ENCODE data around the gene STAT1. TPM values are rescaled to one million over a fixed set of nuclear protein-coding genes. Genes with fewer than 3 reads are reported as not detected.
A peak's percentile ranks its signal among the peaks of the same experiment; 100 is the strongest.

Gene STAT1
- total RNA-seq, 1 donor from 2014 or later = 53.2 TPM

DNA sequence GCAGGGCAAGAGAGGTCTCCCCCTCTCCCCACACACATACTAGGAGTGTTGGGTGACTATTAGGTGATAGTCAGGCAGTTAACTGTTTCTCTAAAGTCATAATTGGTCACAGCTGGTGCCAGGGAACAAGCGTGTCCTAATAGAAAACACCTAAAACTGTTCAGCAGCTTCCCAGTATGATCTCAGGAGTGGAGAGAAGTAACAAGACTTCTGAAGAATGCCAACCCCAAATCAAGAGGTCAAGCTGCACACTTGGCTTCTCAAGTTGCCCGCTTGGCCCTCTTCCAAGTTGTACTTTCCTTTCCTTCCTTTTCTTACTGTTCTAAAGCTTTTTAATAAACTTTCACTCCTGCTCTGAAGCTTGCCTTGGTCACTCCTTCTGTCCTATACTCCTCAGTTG, 22.4 kb upstream of the STAT1 start:
- DNase-seq (ENCODE audit: low spot score) = no peak
- intact Hi-C loops (cut with DNase I) = no loop called here

DNA sequence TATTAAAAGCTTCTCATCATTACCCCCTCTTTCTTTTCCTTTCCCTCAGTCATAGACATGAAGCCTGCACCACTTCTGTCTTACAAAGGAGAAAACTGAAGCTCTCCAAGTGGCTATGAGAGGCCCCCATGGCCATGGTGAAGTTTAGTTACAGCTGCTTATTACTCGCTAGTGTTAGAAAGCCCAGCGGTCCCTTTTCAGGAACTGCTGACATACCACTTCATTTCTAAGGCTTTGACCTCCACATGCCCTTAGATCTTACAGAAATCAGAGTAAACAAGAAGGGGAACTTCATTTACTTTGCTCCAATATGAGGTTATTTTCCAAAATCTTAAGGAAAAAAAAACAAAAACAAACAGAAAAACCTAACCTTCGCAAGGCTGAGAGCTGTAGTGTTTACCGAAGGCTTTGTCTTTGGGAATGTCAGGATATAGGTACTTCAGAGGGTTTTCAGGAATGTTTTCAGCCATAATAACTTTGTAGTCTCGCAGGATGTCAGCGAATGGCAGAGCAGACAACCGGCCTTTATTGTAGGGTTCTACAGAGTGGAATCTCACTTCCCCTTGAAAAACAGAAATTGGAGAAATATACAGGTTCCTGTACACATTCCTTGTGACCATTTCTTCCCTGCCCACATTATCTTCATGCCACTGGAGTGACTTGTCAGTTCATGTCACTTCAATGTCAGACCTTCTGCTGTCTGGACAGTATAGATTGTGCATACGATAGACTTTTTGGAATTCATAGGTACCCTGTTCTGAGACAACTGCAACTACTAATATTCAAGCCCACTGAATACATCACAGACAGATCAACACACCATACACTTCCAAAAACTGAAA, 18.8 kb upstream of the STAT1 start:
- no peak for DNase-seq (ENCODE audit: low spot score)
- intact Hi-C loops (cut with DNase I) = loop anchor here (5.0 kb wide), 1 partner anchor 251 kb away; no protein-coding TSS in a partner anchor

GRCh38 chr2:191031256-191031655, 17.3 kb upstream of the STAT1 start:
- DNase-seq (ENCODE audit: low spot score) = no peak
- intact Hi-C loops (cut with DNase I) = loop anchor here (5.0 kb wide), 1 partner anchor 249 kb away; no protein-coding TSS in a partner anchor

- intact Hi-C loops (cut with DNase I) = loop anchor here (5.0 kb wide), 1 partner anchor 248 kb away; no protein-coding TSS in a partner anchor
- no peak for DNase-seq (ENCODE audit: low spot score)
Observed at GRCh38 chr2:191030521-191031154, 16.7 kb upstream of the STAT1 start.

DNA sequence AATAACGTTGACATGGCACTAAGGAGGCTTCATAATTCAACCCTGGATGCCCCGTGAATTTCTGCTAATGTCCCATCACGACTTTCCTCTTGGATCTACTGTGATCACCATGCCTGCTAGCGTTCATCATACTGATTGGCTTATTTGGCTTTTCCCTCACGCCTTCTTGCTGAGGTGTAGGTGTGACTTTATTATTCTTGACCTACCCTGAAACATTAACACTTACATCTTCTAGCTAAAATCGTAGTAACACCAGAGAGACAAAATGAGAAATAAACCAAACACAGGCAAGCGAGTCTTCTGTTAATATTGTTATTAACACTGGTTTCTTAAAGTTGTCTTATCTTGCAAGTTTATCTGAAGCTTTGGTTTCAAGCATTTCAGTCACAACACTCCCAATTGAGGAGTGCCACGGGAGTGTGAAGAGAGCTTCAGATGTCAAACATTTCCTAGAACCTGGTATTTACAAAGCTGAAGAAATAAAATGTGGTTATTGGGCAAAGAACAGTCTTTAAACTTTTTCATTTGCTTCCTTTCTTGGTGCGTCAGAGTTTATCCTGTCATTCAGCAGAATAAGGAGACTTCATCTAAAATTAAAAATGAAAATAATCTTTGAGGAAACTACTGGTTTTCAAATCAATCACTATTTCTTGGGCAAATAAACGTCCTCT, 15.4 kb upstream of the STAT1 start:
- DNase-seq (ENCODE audit: low spot score) = no peak
- intact Hi-C loops (cut with DNase I) = loop anchor here (10.0 kb wide), 1 partner anchor 495 kb away; the partner anchor contains the start of gene NEMP2

- DNase-seq (ENCODE audit: low spot score) = no peak
- intact Hi-C loops (cut with DNase I) = loop anchor here (10.0 kb wide), 1 partner anchor 492 kb away; the partner anchor contains the start of gene NEMP2
Observed at GRCh38 chr2:191026377-191026776, 12.4 kb upstream of the STAT1 start.

GRCh38 chr2:191025135-191025534, 11.2 kb upstream of the STAT1 start:
- intact Hi-C loops (cut with DNase I) = loop anchor here (10.0 kb wide), 1 partner anchor 490 kb away; the partner anchor contains the start of gene NEMP2
- no peak for DNase-seq (ENCODE audit: low spot score)

DNA sequence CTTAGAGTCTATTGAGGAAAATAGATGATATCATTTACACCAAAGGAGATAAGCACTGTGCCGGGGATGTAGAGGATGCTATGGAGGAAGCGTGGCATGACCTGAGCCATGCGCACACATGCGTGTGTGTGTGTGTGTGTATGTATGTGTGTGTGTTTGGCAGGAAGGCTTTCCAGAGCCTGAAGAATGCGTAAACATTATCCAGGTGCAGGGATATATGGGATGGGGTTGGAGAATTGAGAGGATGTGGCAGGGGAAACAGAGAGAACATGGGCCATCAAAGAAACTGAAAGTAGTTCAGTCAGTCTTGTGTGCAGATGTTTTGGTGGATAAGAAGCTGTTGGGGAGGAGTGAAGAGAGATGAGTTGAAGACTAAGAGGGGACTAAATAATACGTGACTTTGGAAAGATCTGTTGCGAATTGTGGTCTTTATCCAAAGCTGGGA, 9.3 kb upstream of the STAT1 start:
- intact Hi-C loops (cut with DNase I) = loop anchor here (5.0 to 10.0 kb wide), 2 partner anchors 488 to 654 kb away; partner anchors contain the start of genes NABP1 and NEMP2
- no peak for DNase-seq (ENCODE audit: low spot score)

GRCh38 chr2:191020742-191021381, 6.9 kb upstream of the STAT1 start:
- DNase-seq (ENCODE audit: low spot score) = no peak
- intact Hi-C loops (cut with DNase I) = loop anchor here (5.0 to 10.0 kb wide), 2 partner anchors 486 to 656 kb away; partner anchors contain the start of genes NABP1 and NEMP2

DNA sequence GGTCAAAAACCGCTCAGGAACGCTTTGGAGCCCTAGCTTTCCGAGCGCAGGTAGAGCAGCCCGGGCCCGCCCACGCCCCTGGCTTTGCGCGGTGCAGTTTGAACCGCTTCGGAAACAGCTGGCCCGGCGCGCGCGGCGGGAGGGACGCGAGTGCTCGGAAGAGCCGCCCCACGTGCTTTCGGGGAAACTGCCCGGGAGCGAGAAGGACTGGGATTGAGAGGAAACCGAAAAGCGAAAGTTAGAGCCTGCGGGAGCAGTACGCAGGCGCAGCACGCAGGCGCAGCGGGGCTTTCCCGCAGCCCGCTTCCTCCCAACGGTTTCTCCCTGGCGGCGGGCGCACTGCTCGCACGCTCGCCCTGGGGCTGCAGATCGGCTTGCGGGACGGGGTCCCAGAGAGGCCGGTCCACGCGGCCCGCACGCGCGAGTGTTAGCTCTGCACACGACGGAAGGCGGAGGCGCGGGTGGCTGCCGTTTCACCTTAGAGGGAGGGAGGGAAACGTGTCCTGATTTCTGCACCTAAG, 6.3 kb upstream of the STAT1 start:
- peak; percentile 96 for DNase-seq (ENCODE audit: low spot score)
- intact Hi-C loops (cut with DNase I) = loop anchor here (5.0 to 10.0 kb wide), 2 partner anchors 485 to 657 kb away; partner anchors contain the start of genes NABP1 and NEMP2

- intact Hi-C loops (cut with DNase I) = loop anchor here (10.0 kb wide), 1 partner anchor 365 kb away; no protein-coding TSS in a partner anchor
- no peak for DNase-seq (ENCODE audit: low spot score)
Observed at GRCh38 chr2:191019376-191019775, 5.4 kb upstream of the STAT1 start.

GRCh38 chr2:191018643-191019119, 4.7 kb upstream of the STAT1 start:
- intact Hi-C loops (cut with DNase I) = loop anchor here (10.0 kb wide), 1 partner anchor 364 kb away; no protein-coding TSS in a partner anchor
- no peak for DNase-seq (ENCODE audit: low spot score)

DNA sequence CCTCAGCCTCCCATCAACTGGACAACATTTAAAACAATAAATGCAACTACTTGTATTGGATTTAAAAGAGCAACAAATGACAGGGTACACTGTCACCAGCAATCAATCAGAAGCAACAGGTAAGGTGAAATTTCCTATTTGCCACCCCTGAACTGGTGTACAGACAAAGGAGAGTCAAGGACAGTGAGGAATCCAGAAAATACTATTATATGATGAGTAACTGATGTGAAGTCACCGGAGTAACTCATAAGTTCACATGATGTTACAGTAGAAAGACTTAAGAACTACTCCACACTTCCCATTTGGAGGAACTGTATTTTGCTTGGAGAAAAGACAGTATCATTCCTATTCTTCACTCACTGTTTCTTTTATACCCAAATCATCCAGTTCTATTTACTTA, 4.1 kb upstream of the STAT1 start:
- DNase-seq (ENCODE audit: low spot score) = no peak
- intact Hi-C loops (cut with DNase I) = loop anchor here (10.0 kb wide), 1 partner anchor 363 kb away; no protein-coding TSS in a partner anchor

- intact Hi-C loops (cut with DNase I) = loop anchor here (2.0 to 10.0 kb wide), 2 partner anchors 133 to 361 kb away; no protein-coding TSS in a partner anchor
- no peak for DNase-seq (ENCODE audit: low spot score)
Observed at GRCh38 chr2:191015831-191016230, 1.9 kb upstream of the STAT1 start.

GRCh38 chr2:191015239-191015638, 1.3 kb upstream of the STAT1 start:
- intact Hi-C loops (cut with DNase I) = loop anchor here (2.0 to 10.0 kb wide), 2 partner anchors 132 to 360 kb away; no protein-coding TSS in a partner anchor
- no peak for DNase-seq (ENCODE audit: low spot score)

DNA sequence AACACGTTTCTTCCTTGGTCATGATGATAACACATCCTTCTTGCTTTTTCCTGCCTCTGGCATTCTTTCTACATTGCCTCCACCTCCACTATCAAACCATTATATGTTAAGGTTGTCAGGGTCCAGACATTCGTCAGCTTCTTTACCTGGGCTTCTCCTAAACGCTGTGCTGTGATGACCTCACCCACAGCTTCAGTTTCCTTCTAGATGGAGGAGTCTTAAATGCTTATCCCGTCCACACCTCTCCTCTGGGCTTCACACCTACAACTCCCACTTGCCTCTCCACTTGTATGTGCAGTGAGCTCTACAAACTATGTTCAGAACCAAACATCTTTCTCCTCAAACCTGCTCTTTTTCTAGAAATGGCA, 666 bp upstream of the STAT1 start:
- intact Hi-C loops (cut with DNase I) = loop anchor here (2.0 to 10.0 kb wide), 2 partner anchors 132 to 360 kb away; no protein-coding TSS in a partner anchor
- DNase-seq (ENCODE audit: low spot score) = no peak

DNA sequence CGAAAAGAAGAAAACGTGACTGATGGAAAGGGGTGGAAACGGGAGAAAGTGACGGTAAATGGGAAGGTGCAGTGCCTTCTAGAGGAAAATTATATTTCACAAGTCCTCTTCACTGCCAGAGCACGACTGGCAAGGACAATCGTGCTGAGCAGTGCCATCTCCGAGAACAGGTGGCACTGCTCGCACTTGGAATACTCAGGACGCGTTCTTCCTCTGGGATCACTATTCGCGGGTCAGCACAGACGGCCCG, 364 bp downstream of the STAT1 start:
- intact Hi-C loops (cut with DNase I) = loop anchor here (10.0 kb wide), 1 partner anchor 359 kb away; no protein-coding TSS in a partner anchor

DNA sequence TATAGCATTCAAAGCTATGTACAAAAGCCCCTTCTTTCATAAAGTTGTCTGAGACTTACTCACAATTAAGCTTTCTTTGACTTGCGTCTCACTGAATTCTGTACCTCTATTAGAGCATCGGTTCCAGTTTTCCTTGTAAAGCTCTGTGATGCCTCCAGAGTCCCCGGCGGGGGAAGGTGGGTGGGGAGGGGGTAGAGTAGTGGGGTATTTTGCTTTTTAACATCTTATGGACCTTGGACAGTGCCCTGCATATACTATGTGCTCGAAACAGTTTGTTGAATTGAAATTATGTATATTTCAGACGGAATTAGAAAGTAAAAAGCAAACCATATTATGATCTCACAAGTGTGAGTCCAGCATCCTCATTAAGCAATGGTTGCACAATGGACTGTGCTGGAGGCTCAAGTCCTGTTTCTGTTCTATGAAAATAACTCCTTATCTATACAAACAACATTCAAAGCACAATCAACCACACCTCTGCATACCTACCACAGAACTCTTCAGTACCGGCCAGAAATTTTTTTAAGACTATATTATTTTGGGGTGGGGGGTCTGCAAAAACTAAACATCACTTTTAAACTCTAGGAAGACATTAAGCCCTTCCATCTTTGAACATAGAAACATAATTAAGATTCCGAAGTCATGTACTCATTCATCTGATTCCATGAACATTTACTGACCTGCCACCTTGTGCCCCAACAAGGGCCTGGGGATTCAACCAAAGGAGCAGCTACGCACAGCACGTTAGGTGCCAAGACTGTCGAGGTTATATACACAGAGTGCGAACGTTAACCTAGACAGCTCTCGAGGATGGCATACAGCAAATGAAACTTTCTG, 908 bp downstream of the STAT1 start:
- intact Hi-C loops (cut with DNase I) = loop anchor here (10.0 kb wide), 1 partner anchor 358 kb away; no protein-coding TSS in a partner anchor
- DNase-seq (ENCODE audit: low spot score) = no peak

More for the DNA sequence above, 364 bp downstream of the STAT1 start:
- no peak for DNase-seq (ENCODE audit: low spot score)
